Brain microvascular endothelial cell (primary cell): ENCODE measurements around the gene TTC16.

Experiments
- DNase-seq: peaks from one replicate; pipeline ENCODE4 v3.0.0-alpha.2; 2020
- H3K27ac ChIP-seq: fragments of 250-450 bp; sonication (Bioruptor Pico); 2 replicates; pipeline ENCODE4 v1.5.1; 2020; ENCODE audit warnings: mild to moderate bottlenecking, moderate library complexity
- H3K27me3 ChIP-seq: fragments of 250-450 bp; sonication (Bioruptor Pico); replicated peaks from 2 replicates; pipeline ENCODE4 v1.5.1; 2020; ENCODE audit warnings: mild to moderate bottlenecking
- H3K36me3 ChIP-seq: fragments of 250-450 bp; sonication (Bioruptor Pico); replicated peaks from 2 replicates; pipeline ENCODE4 v1.5.1; 2020; ENCODE audit warnings: mild to moderate bottlenecking
- H3K4me3 ChIP-seq: 2 replicates; pipeline ENCODE4 v1.5.1; 2011; ENCODE audit warnings: low read depth, mild to moderate bottlenecking, control low read depth, low read length, moderate library complexity
- CTCF ChIP-seq: IDR thresholded peaks from 2 replicates; pipeline ENCODE4 v1.5.1; 2011; ENCODE audit warnings: low read depth, mild to moderate bottlenecking, moderate library complexity, low read length, control low read depth, inconsistent platforms; ENCODE audit errors: missing control alignments
- in situ Hi-C: cut with HindIII; loops from 2 replicates; pipeline ENCODE4 v1.10.0; 2017; ENCODE audit warnings: low sequenced_read_pairs, low pct_ligation_motif_present

TTC16 gene

DNA sequence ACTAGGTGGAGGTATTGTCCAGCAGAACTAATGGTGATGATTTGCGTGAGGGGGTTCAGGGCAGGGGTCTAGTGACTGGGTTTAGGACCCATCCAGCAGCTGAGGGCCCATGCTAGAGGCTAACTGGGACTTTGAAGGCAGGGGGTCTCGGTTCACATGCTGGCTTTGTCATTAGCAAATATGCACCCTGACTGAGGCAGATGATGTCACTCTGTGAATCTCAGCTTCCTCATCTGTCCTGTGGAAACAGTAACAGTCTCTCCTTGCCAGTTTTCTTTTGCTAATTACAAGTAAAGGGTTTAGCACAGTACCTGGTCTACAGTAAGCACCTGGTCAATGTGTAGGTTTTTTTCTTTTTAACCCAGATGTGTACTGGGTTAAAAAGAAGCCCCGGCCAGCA lies 57.4 kb downstream of the TTC16 start:
- no peak for DNase-seq
- Histone ChIP-seq H3K27ac (no peak overlapping the region), H3K27me3 (no peaks in the 10 kb centered on the region), H3K4me3 (no peak overlapping the region), H3K36me3 (no peaks in the 10 kb centered on the region)
- in situ Hi-C loops: loop anchor here (25.0 kb wide), 1 partner anchor 89 kb away; the partner anchor contains the start of gene ENG
- TF ChIP-seq CTCF: no peak

GRCh38 chr9:127773981-127774380 lies 58.1 kb downstream of the TTC16 start:
- Histone ChIP-seq H3K4me3 (no peak overlapping the region), H3K27me3 (no peaks in the 10 kb centered on the region), H3K36me3 (no peaks in the 10 kb centered on the region), H3K27ac (no peak overlapping the region)
- no peak for TF ChIP-seq CTCF
- DNase-seq: no peak
- in situ Hi-C loops: loop anchor here (25.0 kb wide), 1 partner anchor 88 kb away; the partner anchor contains the start of gene ENG

- no peak overlapping the region for H3K27ac ChIP-seq
- in situ Hi-C loops: no loop called here
- no peaks in the 10 kb centered on the region for H3K36me3 ChIP-seq
- no peaks in the 10 kb centered on the region for H3K27me3 ChIP-seq
- TF ChIP-seq CTCF: no peak
- DNase-seq: no peak
- no peak overlapping the region for H3K4me3 ChIP-seq
Observed at GRCh38 chr9:127776195-127776923, 60.5 kb downstream of the TTC16 start.

- H3K4me3 ChIP-seq: no peak overlapping the region
- H3K27me3 ChIP-seq: no peaks in the 10 kb centered on the region
- H3K27ac ChIP-seq: no peak overlapping the region
- no peak for DNase-seq
- in situ Hi-C loops: no loop called here
- TF ChIP-seq CTCF: no peak
- H3K36me3 ChIP-seq: no peaks in the 10 kb centered on the region
Observed at GRCh38 chr9:127776924-127777289, 61.0 kb downstream of the TTC16 start.

- H3K27me3 ChIP-seq: no peaks in the 10 kb centered on the region
- H3K36me3 ChIP-seq: no peaks in the 10 kb centered on the region
- in situ Hi-C loops: no loop called here
- no peak for DNase-seq
- TF ChIP-seq CTCF: no peak
- no peak overlapping the region for H3K27ac ChIP-seq
- H3K4me3 ChIP-seq: no peak overlapping the region
Observed at GRCh38 chr9:127777368-127777980, 61.6 kb downstream of the TTC16 start.
